ENCODE results near the gene OR1F1. TPM values are rescaled to one million over a fixed set of nuclear protein-coding genes. Genes with fewer than 3 reads are reported as not detected.

Gene OR1F1
- total and polyA plus RNA-seq, 8 donors = not detected

GRCh38 chr16:3148256-3149192 is 39.5 kb upstream of the OR1F1 start:
- peaks cover 3 to 37% of the 10 kb centered on the region in 2 donors for H3K4me1 ChIP-seq
- H3K27me3 ChIP-seq = peaks cover 0 to 28% of the 10 kb centered on the region in 2 donors
- ATAC-seq (no peak), DNase-seq (peak in 1 of 4 donors; percentile 43)
- no peak overlapping the region for H3K27ac ChIP-seq
- H3K9me3 ChIP-seq = no peaks in the 10 kb centered on the region
- no peak overlapping the region for H3K4me3 ChIP-seq
- TF ChIP-seq CTCF (IDR thresholded peaks at IDR 0.05) = no peak
- intact Hi-C loops (cut with DNase I) = no loop called here
- H3K36me3 ChIP-seq = no peaks in the 10 kb centered on the region

- peaks cover 3 to 37% of the 10 kb centered on the region in 2 donors for H3K4me1 ChIP-seq
- H3K4me3 ChIP-seq = peak overlapping the region in 1 of 2 donors; percentile 66
- no peaks in the 10 kb centered on the region for H3K9me3 ChIP-seq
- peaks cover 0 to 31% of the 10 kb centered on the region in 2 donors for H3K27me3 ChIP-seq
- no peak for ATAC-seq
- intact Hi-C loops (cut with DNase I) = no loop called here
- H3K27ac ChIP-seq = peak overlapping the region in 1 of 2 donors; percentile 85
- peak in 1 of 4 donors; percentile 43 for DNase-seq
- H3K36me3 ChIP-seq = no peaks in the 10 kb centered on the region
- TF ChIP-seq CTCF (IDR thresholded peaks at IDR 0.05) = no peak
These were observed 38.8 kb upstream of the OR1F1 start for GRCh38 chr16:3149193-3149530.

- peak in 1 of 2 donors; percentile 27 for TF ChIP-seq CTCF (IDR thresholded peaks at IDR 0.05)
- no peaks in the 10 kb centered on the region for H3K9me3 ChIP-seq
- DNase-seq (peak in 3 of 4 donors; percentile 66 to 92 (median 77)), ATAC-seq (peak; percentile 68)
- H3K36me3 ChIP-seq = no peaks in the 10 kb centered on the region
- peak overlapping the region; percentile 84 to 85 for H3K27ac ChIP-seq
- intact Hi-C loops (cut with DNase I) = no loop called here
- peaks cover 3 to 37% of the 10 kb centered on the region in 2 donors for H3K4me1 ChIP-seq
- H3K27me3 ChIP-seq = peaks cover 0 to 31% of the 10 kb centered on the region in 2 donors
- peak overlapping the region; percentile 61 to 66 for H3K4me3 ChIP-seq
These were observed 38.2 kb upstream of the OR1F1 start for GRCh38 chr16:3149630-3150345.

- ATAC-seq = peak; percentile 94
- H3K27me3 ChIP-seq = peaks cover 0 to 31% of the 10 kb centered on the region in 2 donors
- intact Hi-C loops (cut with DNase I) = no loop called here
- peak overlapping the region; percentile 61 to 66 for H3K4me3 ChIP-seq
- peak overlapping the region; percentile 84 to 85 for H3K27ac ChIP-seq
- no peaks in the 10 kb centered on the region for H3K36me3 ChIP-seq
- no peak for TF ChIP-seq CTCF (IDR thresholded peaks at IDR 0.05)
- no peaks in the 10 kb centered on the region for H3K9me3 ChIP-seq
- DNase-seq = peak; percentile 95 to 97 (median 96)
- peaks cover 3 to 37% of the 10 kb centered on the region in 2 donors for H3K4me1 ChIP-seq
These were observed 37.4 kb upstream of the OR1F1 start for GRCh38 chr16:3150346-3151218.
